Measurements from ENCODE around the gene HOTAIR.

Gene HOTAIR

DNA sequence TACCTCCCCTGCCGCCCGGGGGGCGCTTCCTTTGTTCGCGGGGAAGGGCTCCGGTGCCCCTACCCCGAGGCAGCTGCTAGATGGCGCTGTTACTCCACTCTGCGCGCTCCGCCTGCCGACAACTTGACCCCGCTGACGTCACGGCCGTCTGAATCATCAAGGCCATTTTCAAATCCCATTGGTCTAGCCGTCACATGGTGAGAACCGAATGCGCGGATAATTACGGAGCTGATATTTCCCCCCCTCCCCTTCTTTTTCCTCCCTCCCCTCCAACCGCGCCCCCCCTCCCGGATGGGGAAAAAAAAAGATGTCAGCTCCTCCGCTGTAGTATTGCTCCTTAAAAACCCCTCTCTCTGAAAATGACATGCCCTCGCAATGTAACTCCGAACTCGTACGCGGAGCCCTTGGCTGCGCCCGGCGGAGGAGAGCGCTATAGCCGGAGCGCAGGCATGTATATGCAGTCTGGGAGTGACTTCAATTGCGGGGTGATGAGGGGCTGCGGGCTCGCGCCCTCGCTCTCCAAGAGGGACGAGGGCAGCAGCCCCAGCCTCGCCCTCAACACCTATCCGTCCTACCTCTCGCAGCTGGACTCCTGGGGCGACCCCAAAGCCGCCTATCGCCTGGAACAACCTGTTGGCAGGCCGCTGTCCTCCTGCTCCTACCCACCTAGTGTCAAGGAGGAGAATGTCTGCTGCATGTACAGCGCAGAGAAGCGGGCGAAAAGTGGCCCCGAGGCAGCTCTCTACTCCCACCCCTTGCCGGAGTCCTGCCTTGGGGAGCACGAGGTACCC lies 10.3 kb upstream of the HOTAIR start, which contains the start of gene HOXC10:
HOXC10 (plus strand) TSS at position 246 of the 791 bp plus-strand sequence; CDS start at position 360, 114 bp downstream.
- TF ChIP-seq, protein P1, sequence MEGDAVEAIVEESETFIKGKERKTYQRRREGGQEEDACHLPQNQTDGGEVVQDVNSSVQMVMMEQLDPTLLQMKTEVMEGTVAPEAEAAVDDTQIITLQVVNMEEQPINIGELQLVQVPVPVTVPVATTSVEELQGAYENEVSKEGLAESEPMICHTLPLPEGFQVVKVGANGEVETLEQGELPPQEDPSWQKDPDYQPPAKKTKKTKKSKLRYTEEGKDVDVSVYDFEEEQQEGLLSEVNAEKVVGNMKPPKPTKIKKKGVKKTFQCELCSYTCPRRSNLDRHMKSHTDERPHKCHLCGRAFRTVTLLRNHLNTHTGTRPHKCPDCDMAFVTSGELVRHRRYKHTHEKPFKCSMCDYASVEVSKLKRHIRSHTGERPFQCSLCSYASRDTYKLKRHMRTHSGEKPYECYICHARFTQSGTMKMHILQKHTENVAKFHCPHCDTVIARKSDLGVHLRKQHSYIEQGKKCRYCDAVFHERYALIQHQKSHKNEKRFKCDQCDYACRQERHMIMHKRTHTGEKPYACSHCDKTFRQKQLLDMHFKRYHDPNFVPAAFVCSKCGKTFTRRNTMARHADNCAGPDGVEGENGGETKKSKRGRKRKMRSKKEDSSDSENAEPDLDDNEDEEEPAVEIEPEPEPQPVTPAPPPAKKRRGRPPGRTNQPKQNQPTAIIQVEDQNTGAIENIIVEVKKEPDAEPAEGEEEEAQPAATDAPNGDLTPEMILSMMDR (IDR thresholded peaks at IDR 0.05; ENCODE audit: control extremely low read depth, extremely low read depth, low read depth, missing control alignments), result peak; percentile 71
- CTCF ChIA-PET, result interaction anchor here (0.6 to 5.6 kb wide), 27 partner anchors 12 to 236 kb away, joined by 3 to 74 read pairs (median 4); partner anchors contain the start of genes HOXC12, HOXC5, HOXC8 and HOXC9
- DNase-seq (ENCODE audit: extremely low spot score), result peak; percentile 87
- POLR2A ChIA-PET, result no interaction called here

DNA sequence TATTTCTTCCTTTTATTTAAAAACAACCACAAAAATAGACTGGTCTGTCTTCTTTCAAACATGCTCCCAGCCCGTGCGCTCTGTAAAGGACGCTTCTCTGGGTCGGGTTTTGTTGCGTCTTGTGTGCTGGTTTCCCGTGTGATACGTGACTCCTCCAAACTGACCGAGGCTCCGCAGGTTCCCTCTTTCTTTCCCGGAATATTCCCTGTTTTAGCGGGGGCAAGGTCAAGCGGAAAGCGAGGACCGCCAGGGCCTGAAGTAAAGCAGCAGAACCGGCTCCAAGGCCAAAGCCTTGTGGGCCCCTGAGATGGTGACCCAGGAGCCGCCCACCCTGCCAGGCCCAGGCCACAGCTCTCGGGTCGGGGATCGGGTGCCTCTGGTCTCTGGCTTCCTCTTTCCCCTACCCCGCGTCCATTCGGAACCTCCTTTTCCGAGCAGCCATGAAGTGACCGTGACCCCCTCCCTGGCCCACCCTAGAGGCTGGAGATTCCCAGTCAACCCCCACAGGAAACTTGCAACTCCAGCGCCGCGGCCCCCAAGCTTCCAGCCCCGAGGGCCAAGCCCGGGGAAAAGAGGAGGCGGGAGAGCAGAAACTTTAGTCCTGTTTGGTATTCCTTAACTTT lies 9.3 kb upstream of the HOTAIR start:
- ChIA-PET CTCF (interaction anchor here (0.8 to 5.6 kb wide), 13 partner anchors 9 to 230 kb away, joined by 3 to 74 read pairs (median 9); partner anchors contain the start of gene HOXC8), POLR2A (no interaction called here)
- TF ChIP-seq, protein P1 (IDR thresholded peaks at IDR 0.05; ENCODE audit: control extremely low read depth, extremely low read depth, low read depth, missing control alignments), result no peak
- no peak for DNase-seq (ENCODE audit: extremely low spot score)

DNA sequence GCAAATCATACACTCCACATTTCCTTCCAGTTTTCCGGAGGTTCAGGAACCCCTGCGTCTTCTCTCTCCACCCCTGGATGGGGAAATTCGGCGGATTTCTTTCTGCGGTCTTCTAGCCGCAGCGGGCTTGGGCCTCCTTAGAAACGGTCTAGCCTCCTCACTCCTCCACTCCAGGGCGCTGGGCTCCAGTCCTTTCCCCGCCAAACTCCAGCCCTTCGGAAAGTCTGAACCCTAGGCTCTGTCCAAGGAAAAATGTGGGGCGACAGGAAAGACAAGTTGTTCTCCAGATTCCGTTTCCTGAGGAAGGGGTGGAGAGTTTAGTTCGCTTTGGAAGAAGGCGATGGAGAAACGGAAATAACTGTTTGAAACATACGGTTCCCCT lies 8.8 kb upstream of the HOTAIR start:
- ChIA-PET POLR2A (no interaction called here), CTCF (interaction anchor here (0.8 to 5.5 kb wide), 3 partner anchors 10 to 212 kb away, joined by 3 to 61 read pairs (median 9); partner anchors contain the start of gene HOXC8)
- TF ChIP-seq, protein P1 (IDR thresholded peaks at IDR 0.05; ENCODE audit: control extremely low read depth, extremely low read depth, low read depth, missing control alignments), result no peak
- DNase-seq (ENCODE audit: extremely low spot score), result no peak

DNA sequence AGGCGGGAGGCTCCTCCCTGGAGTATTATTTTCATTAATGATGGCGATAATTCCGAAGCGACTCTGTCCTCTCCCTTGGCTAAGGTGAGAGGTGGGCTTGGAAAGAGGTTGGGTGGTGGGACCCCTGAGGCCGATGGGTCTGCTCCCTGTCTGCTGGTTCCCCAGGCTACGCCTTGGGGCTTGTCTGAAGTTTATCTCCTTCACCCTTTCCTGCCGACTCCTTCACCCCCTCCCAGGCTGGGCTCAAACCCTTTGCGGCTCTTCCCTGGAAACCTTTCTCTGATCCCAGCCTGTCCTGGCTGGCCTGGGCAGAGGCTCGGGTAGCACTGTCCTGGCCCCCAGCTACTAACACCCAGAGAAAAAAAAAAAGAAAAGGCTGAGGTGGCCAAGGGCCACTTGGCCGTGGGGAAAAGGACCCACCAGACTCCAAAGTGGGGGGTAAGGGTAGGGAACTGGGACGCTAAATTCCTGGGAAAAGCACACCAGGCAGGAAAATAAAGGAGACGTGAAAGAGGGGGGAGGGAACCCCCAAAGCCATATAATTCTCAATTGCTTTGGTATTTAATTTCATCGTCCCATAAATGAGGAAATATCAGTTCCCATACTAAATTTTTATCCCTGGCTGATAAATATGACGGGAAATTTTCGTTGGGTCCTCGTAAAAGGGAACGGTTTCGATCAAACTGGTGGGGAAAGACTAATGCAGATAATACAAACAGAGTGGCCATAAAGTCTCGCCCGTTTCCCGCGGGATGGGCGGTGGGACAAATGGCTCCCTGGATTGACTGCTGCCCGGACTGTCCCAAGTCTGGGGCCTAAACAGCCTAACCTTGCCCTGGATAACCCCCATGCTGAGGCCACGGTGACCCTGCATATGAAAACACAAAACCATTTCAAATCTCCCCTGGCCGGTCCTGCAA lies 8.2 kb upstream of the HOTAIR start:
- DNase-seq (ENCODE audit: extremely low spot score), result no peak
- CTCF ChIA-PET, result interaction anchor here (1.3 kb wide), 1 partner anchor 224 kb away, joined by 3 read pairs; no protein-coding TSS in a partner anchor

DNA sequence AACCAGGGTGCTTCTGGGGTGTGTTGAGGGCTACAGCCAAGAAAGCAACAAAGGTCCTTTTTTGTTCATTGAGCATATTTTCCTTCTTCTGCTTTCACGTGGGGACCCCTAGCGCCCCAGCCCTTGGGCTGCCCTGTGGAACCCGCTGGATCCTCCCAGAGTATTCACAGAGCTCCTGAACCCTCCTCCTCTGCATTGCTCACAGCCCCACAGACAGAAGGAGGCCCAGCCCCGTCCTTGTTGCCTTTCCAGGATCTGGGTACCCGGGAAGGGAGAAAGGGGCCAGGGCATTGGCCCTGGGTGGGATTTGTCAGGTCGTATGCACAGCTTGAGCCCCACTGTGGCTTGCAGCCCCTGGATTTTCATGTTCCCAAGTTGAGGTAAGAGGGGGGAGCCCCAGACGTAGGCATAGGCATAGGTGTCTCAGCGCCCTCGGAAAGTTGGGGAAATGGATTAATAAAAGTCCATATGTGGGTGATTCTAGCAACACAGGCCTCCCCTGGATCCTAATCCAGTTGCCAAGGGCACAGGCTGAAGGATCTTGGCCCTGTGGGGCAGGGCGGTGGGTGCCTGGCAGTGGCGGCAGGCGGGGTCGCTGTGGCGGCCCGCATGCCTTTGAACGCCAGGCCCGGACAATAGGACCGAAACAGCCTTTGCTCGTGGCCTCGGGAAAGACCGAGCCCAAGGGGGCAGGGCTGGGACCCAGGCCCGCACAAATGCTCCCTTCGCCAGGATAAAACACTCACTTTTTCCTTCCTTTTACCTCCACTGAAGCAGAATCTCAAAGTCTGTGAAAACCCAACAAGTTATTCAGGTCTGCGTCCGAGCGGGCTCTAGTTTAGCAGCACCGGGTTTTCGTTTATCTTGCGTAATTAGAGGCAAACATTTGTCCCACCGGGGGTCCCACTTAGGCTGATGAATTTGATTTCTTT lies 7.1 kb upstream of the HOTAIR start:
- TF ChIP-seq, protein P1 (IDR thresholded peaks at IDR 0.05; ENCODE audit: control extremely low read depth, extremely low read depth, low read depth, missing control alignments), result no peak
- no peak for DNase-seq (ENCODE audit: extremely low spot score)
- ChIA-PET CTCF (interaction anchor here (1.3 to 1.9 kb wide), 2 partner anchors 51 to 225 kb away, joined by 3 to 6 read pairs; partner anchors contain the start of gene HOXC5), POLR2A (no interaction called here)

More for the DNA sequence above, 8.2 kb upstream of the HOTAIR start:
- TF ChIP-seq, protein P1 (IDR thresholded peaks at IDR 0.05; ENCODE audit: control extremely low read depth, extremely low read depth, low read depth, missing control alignments), result no peak
- POLR2A ChIA-PET, result no interaction called here
